ENCODE results near the gene SUSD3.
A peak's percentile ranks its signal among the peaks of the same experiment; 100 is the strongest.

Gene SUSD3

GRCh38 chr9:93088656-93089015, 30.1 kb downstream of the SUSD3 start:
- Mint-ChIP-seq H3K36me3 (ENCODE audit: low read depth) (no peaks in the 10 kb centered on the region), H3K4me1 (peaks cover 26% of the 10 kb centered on the region), H3K9me3 (no peaks in the 10 kb centered on the region), H3K27me3 (ENCODE audit: low read depth) (no peaks in the 10 kb centered on the region), H3K27ac (peak overlapping the region in 1 of 3 experiments; percentile 67), H3K4me3 (no peak overlapping the region)
- TF ChIP-seq CTCF (IDR thresholded peaks at IDR 0.05; ENCODE audit: unreplicated experiment in 3 of 3) = no peak

- Mint-ChIP-seq H3K36me3 (ENCODE audit: low read depth) (no peaks in the 10 kb centered on the region), H3K4me1 (peaks cover 27% of the 10 kb centered on the region), H3K4me3 (no peak overlapping the region), H3K9me3 (no peaks in the 10 kb centered on the region), H3K27ac (peak overlapping the region in 1 of 3 experiments; percentile 14), H3K27me3 (ENCODE audit: low read depth) (no peaks in the 10 kb centered on the region)
- TF ChIP-seq CTCF (IDR thresholded peaks at IDR 0.05; ENCODE audit: unreplicated experiment in 3 of 3) = no peak
Measured at GRCh38 chr9:93089024-93089423, 30.5 kb downstream of the SUSD3 start.

GRCh38 chr9:93089481-93089991, 31.0 kb downstream of the SUSD3 start:
- no peaks in the 10 kb centered on the region for H3K9me3 Mint-ChIP-seq
- no peak for TF ChIP-seq CTCF (IDR thresholded peaks at IDR 0.05; ENCODE audit: unreplicated experiment in 3 of 3)

GRCh38 chr9:93090091-93090655, 31.7 kb downstream of the SUSD3 start:
- no peak overlapping the region for H3K4me3 Mint-ChIP-seq
- peak overlapping the region in 1 of 3 experiments; percentile 64 for H3K27ac Mint-ChIP-seq
- H3K4me1 Mint-ChIP-seq = peaks cover 35% of the 10 kb centered on the region
- H3K36me3 Mint-ChIP-seq (ENCODE audit: low read depth) = no peaks in the 10 kb centered on the region
- TF ChIP-seq CTCF (IDR thresholded peaks at IDR 0.05; ENCODE audit: unreplicated experiment in 3 of 3) = no peak
- H3K27me3 Mint-ChIP-seq (ENCODE audit: low read depth) = no peaks in the 10 kb centered on the region
- H3K9me3 Mint-ChIP-seq = no peaks in the 10 kb centered on the region

More at GRCh38 chr9:93089481-93089991, 31.0 kb downstream of the SUSD3 start:
- Mint-ChIP-seq H3K4me3 (no peak overlapping the region), H3K36me3 (ENCODE audit: low read depth) (no peaks in the 10 kb centered on the region), H3K27me3 (ENCODE audit: low read depth) (no peaks in the 10 kb centered on the region), H3K27ac (peak overlapping the region in 2 of 3 experiments; percentile 14 to 64), H3K4me1 (peaks cover 32% of the 10 kb centered on the region)

- Mint-ChIP-seq H3K27ac (peak overlapping the region; percentile 80 to 93 (median 88)), H3K4me3 (no peak overlapping the region), H3K4me1 (peaks cover 35% of the 10 kb centered on the region), H3K36me3 (ENCODE audit: low read depth) (no peaks in the 10 kb centered on the region), H3K27me3 (ENCODE audit: low read depth) (no peaks in the 10 kb centered on the region), H3K9me3 (no peaks in the 10 kb centered on the region)
- no peak for TF ChIP-seq CTCF (IDR thresholded peaks at IDR 0.05; ENCODE audit: unreplicated experiment in 3 of 3)
Measured at GRCh38 chr9:93091056-93091452, 32.6 kb downstream of the SUSD3 start.

- H3K9me3 Mint-ChIP-seq = no peaks in the 10 kb centered on the region
- H3K27ac Mint-ChIP-seq = peak overlapping the region; percentile 80 to 93 (median 88)
- TF ChIP-seq CTCF (IDR thresholded peaks at IDR 0.05; ENCODE audit: unreplicated experiment in 3 of 3) = no peak
- no peaks in the 10 kb centered on the region for H3K27me3 Mint-ChIP-seq (ENCODE audit: low read depth)
- H3K4me3 Mint-ChIP-seq = no peak overlapping the region
- peaks cover 35% of the 10 kb centered on the region for H3K4me1 Mint-ChIP-seq
- no peaks in the 10 kb centered on the region for H3K36me3 Mint-ChIP-seq (ENCODE audit: low read depth)
Measured at GRCh38 chr9:93091453-93092081, 33.1 kb downstream of the SUSD3 start.
